ENCODE results near the gene CSRP1. TPM values are rescaled to one million over a fixed set of nuclear protein-coding genes. Genes with fewer than 3 reads are reported as not detected.
A peak's percentile ranks its signal among the peaks of the same experiment; 100 is the strongest.
"Not testable (repeated sequence)": the region's sequence is repeated elsewhere in the genome, so short reads cannot be mapped to it uniquely, and the experiment has no call there.

CSRP1 gene
- total RNA-seq (719 TPM), polyA plus RNA-seq (4,390 TPM)

DNA sequence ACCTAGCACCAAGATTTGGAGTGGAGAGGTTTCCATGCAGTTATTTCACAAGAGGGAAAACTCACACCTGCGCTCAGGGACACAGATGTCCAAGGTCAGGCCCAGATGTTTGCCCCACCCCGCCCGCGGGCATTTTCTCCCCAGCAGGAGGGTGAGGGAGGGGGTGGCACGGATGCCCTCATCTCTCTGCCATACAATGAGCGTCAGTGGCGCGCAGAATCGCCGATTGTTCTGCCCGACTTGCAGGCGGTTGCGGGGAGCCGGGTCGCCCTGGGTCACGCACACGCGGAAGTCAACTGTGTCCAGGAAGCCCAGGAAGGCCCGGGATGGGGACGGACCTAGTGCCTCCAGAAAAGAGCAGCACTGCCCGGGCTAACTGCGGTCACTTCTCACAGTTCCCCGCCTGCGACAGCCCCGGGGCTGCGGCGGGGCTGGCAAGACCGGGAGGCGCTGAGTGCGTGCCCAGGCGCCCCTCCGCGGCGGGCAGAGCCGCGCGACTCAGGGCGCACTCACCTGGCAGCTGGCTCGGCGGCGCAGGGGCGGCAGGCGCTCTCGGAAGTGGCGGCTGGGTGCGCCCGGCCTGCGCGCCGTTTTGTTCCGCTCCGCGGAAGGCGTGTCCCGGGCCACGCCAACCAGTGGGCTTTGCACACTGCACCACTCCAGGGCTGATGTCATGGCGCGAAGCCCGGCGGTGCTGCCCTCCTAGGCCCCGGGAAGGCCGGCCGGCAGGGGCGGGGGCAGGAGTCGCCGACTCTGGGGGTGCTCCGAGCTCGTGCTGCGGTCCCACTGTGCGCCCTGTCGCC lies at the start of gene CSRP1:
Gene CSRP1 (minus strand): TSS at position 567 of the 803 bp plus-strand sequence. CDS start 10,820 bp downstream, outside the sequence.
- Histone ChIP-seq H3K4me3 (ENCODE audit: low read depth, low read length) (peak within 1 kb of the TSS; percentile 67), H3K27ac (ENCODE audit: low read depth) (peak within 1 kb of the TSS; percentile 87), H3K4me1 (ENCODE audit: insufficient read depth) (no peaks in the 10 kb centered on the region), H3K36me3 (ENCODE audit: insufficient read depth) (no peaks in the 10 kb centered on the region)
- WGBS: 2% methylated on average over 71 of the region's 71 CpGs
- no peak for DNase-seq (ENCODE audit: extremely low spot score)

DNA sequence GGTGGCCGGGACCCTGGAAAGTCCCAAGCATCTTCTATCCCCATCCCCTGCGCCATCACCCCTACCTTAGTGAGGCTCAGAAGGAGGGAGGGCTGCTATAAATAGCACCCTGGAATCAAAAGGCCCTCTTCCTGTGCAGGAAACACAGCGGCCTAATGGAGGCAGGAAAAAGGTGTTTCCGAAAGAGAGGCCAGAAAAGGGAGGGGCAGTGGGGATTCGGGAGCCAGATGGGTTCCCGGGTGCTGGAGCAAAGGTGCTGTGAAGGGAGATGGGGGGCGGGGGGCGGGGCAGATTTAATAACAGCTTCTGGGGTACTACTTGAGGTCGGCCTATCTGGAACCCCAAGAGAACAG lies 48.6 kb upstream of the CSRP1 start:
- no peak overlapping the region for H3K27ac ChIP-seq (ENCODE audit: low read depth)

DNA sequence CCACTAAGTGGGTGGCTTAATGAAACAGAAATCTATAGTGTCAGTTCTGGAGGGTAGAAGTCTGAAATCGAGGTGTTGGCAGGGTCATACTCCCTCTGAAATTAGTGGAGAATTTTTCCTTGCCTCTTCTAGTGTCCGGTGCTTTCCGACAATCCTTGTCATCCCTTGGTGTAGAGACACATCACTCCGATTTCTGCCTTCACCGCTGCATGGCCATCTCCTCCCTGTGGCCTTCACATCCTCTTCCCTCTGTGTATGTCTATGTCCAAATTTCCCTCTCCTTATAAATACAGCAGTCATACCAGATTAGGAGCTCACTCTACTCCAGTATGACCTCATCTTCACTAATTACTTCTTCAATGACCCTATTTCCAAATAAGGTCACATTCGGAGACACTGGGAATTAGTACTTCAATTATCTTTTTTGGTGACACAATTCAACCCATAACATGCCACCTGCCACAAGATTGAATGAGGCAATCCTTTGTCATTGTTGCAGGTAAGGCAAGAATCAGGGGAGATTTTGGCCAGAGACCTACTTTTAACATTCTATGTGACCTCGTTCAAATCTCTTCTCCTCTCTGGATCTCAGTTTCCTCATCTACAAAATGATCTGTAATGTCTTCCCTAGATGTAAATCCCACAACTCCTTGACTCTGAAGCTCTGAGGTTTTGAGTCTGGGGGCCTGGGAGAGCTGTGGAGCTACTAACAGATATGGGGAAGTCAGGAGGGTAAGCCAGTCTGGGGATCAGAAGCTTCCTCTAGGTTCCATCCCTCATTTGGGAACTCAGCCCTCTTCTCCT lies 48.1 kb upstream of the CSRP1 start:
- H3K4me1 ChIP-seq (ENCODE audit: insufficient read depth): no peaks in the 10 kb centered on the region
- no peak overlapping the region for H3K4me3 ChIP-seq (ENCODE audit: low read depth, low read length)
- DNase-seq (ENCODE audit: extremely low spot score): no peak
- H3K36me3 ChIP-seq (ENCODE audit: insufficient read depth): no peaks in the 10 kb centered on the region
- H3K27ac ChIP-seq (ENCODE audit: low read depth): no peak overlapping the region
- 91% methylated on average over 7 of the region's 7 CpGs for WGBS

More for the DNA sequence above, 48.6 kb upstream of the CSRP1 start:
- no peak overlapping the region for H3K4me3 ChIP-seq (ENCODE audit: low read depth, low read length)
- no peaks in the 10 kb centered on the region for H3K4me1 ChIP-seq (ENCODE audit: insufficient read depth)
- DNase-seq (ENCODE audit: extremely low spot score): no peak
- no peaks in the 10 kb centered on the region for H3K36me3 ChIP-seq (ENCODE audit: insufficient read depth)
- 82% methylated on average over 9 of the region's 9 CpGs for WGBS

DNA sequence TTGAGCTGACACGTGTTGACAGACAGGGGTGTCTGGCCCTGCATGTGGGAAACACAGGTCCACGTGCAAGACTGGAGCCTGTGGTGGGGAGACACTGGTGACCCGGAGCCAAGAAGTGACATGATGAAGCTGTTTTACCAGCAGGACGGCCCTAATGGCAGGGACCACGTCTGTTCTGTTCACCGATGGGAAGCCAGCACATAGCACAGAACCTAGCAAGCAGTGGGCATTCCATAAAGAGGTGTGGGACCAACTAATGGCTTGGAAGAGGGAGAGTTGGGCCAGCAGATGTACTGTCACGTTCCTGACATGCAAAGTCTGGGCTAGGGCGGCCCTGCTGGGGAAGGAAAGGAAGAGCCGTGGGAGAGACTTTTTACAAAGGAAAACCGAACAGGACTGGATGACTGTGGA lies 47.3 kb upstream of the CSRP1 start:
- no peaks in the 10 kb centered on the region for H3K4me1 ChIP-seq (ENCODE audit: insufficient read depth)
- no peak for DNase-seq (ENCODE audit: extremely low spot score)
- no peaks in the 10 kb centered on the region for H3K36me3 ChIP-seq (ENCODE audit: insufficient read depth)
- WGBS: 61% methylated on average over 10 of the region's 10 CpGs
- H3K4me3 ChIP-seq (ENCODE audit: low read depth, low read length): no peak overlapping the region
- H3K27ac ChIP-seq (ENCODE audit: low read depth): no peak overlapping the region

DNA sequence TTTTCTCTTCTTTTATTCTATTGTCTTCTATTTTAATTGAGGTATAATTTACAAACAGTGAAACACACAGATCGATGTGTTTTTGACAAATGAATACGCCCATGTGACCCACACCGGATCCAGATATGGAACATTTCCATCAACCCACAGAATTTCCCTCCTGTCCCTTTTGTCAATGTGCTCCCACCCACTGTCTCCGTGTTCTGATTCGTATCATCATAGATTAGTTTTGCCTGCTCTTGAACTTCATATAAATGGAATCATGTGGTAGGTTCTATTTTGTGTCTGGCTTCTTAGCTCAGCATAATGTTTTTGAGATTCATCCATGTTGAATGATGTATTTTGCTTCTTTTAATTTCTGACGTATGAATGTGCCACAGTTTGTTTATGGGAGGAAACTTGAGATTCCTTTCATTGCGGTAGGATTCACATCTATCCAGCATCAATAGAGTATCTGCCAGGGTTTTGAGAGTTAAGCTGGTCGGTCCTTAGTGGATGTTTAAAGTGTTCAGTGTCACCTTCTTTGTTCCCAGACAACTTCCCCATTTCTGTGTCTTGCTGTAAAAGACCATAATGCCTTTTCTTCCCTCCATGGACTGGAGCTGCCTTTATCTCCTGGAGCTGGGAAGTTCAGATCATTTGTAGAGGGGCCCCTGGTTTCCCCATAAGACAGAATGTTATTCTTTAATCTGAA lies 46.7 kb upstream of the CSRP1 start:
- Histone ChIP-seq H3K27ac (ENCODE audit: low read depth) (no peak overlapping the region), H3K4me3 (ENCODE audit: low read depth, low read length) (no peak overlapping the region), H3K36me3 (ENCODE audit: insufficient read depth) (no peaks in the 10 kb centered on the region), H3K4me1 (ENCODE audit: insufficient read depth) (no peaks in the 10 kb centered on the region)
- 77% methylated on average over 8 of the region's 8 CpGs for WGBS
- no peak for DNase-seq (ENCODE audit: extremely low spot score)

DNA sequence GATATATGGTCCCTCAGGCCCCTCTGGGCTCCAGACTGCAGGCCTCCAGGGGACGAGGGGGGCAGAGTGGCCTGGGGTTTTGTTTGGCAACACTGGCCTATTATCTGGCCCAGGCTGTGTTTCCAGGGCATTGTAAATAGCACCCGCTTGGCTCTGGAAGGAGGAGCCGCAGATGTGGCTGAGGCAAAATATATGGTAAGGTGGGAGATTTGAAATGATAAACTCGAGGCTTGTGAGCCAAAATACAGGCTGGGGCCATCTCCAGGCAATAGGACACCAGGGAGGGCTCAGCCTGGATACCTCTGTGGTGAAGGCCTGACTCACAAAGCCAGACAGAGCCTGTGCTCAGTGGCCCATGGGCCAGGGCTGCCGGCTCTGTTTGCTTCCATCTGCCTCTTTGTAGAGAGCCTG lies 46.0 kb upstream of the CSRP1 start:
- WGBS: 66% methylated on average over 5 of the region's 5 CpGs
- Histone ChIP-seq H3K36me3 (ENCODE audit: insufficient read depth) (no peaks in the 10 kb centered on the region), H3K4me1 (ENCODE audit: insufficient read depth) (no peaks in the 10 kb centered on the region), H3K27ac (ENCODE audit: low read depth) (no peak overlapping the region), H3K4me3 (ENCODE audit: low read depth, low read length) (no peak overlapping the region)
- no peak for DNase-seq (ENCODE audit: extremely low spot score)

DNA sequence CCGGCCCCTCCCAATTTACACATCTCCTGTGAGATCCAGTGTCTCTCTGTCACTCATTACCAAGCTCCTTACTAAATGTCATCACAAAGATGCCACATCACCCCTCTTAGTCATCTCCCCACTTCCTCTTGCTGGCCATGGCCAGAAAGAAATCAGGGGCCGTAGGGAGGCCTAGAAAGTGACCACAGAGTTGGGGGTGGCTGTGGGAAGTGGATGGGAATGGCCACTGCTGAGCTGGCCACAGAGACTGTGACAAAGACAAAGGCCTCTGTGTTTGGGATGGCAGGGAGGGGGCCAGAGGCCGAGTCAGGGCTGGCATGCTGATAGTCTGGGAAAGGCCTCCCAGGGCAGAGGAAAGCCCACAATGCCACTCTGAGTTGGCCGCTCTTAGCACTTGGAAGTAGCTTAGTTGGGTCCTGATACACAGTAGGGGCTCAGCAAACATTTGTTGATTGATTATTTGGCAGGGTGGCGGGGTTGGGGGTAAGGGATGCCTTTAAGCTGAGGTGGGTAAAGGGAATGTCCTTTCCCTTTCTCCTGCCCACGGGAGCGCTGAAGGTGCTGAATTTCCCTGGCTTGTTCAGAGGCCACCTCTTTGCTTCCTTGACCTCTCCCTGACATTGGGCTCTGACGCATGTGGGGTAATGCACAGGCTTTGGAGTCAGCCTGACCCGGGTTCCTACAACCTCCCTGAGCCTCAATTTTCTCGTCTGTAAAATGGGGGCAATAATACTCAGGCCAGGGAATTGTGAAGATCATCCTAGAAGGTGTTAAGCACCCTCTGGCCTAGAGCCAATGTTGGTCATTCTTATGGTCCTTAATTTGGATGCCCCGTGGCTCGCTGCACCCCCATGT lies 45.2 kb upstream of the CSRP1 start:
- no peaks in the 10 kb centered on the region for H3K36me3 ChIP-seq (ENCODE audit: insufficient read depth)
- WGBS: 84% methylated on average over 12 of the region's 12 CpGs
- DNase-seq (ENCODE audit: extremely low spot score): no peak
- H3K27ac ChIP-seq (ENCODE audit: low read depth): no peak overlapping the region
- H3K4me3 ChIP-seq (ENCODE audit: low read depth, low read length): no peak overlapping the region
- no peaks in the 10 kb centered on the region for H3K4me1 ChIP-seq (ENCODE audit: insufficient read depth)

DNA sequence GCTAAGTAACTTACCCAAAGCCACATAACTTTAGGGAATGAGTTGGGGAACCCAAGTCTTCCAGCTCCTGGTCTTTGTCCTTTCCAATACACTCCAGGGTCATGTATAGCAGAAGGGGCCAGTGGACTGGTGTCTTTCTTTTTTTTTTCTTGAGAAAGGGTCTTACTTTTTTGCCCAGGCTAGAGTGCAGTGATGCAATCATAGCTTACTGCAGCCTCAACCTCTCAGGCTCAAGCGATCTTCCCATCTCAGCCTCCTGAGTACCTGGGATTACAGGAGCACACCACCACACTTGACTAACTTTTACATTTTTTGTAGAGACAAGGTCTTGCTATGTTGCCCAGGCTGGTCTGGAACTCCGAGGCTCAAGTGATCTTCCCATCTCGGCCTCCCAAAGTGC lies 44.2 kb upstream of the CSRP1 start:
- H3K36me3 ChIP-seq (ENCODE audit: insufficient read depth): no peaks in the 10 kb centered on the region
- DNase-seq (ENCODE audit: extremely low spot score): no peak
- 93% methylated on average over 3 of the region's 3 CpGs for WGBS
- no peak overlapping the region for H3K4me3 ChIP-seq (ENCODE audit: low read depth, low read length)
- no peaks in the 10 kb centered on the region for H3K4me1 ChIP-seq (ENCODE audit: insufficient read depth)
- no peak overlapping the region for H3K27ac ChIP-seq (ENCODE audit: low read depth)

DNA sequence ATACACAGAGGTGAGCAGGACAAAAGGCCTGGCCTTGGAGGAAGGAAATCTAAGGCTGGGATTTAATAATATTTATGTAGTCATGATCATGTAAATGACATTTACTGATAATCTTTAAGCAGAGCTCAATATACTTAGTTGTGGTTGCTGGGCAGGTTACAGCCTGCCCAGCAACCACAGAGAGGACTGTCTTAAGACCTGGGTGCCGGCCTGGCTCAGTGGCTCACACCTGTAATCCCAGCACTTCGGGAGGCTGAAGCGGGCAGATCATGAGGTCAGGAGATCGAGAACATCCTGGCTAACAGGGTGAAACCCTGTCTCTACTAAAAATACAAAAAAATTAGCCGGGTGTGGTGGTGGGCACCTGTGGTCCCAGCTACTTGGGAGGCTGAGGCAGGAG lies 42.6 kb upstream of the CSRP1 start:
- H3K27ac ChIP-seq (ENCODE audit: low read depth): not testable (repeated sequence)

DNA sequence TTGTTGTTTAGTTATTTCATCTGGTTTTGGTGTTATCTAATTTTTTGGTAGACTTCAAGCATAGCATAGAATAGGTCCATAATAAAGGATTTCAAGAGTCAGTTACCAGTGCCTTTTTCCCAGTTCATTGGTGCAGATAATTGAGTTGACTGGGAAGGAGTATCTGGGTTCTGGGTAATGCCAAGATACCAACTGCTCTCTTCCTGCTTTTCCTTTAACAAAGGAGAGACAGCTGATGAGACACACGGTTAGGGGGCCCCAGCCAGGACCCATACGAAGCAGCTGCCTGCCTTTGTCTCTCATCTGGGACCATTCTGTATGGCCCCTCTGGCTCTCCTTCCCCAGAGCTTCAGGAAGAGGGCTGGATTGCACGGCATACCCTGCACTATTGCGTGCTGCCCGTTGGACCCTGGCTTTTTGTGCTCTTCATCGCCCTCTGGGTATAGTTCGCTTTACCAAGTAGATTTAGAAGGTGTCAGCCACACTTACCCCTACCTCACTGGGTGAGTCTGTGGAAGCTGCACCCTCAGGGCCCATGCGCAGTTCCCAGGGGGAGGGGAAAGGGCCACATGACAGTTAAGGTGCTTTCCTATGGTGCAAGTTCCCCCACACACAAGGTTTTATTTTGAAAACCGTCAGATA lies 39.0 kb upstream of the CSRP1 start:
- 64% methylated on average over 9 of the region's 9 CpGs for WGBS

More for the DNA sequence above, 42.6 kb upstream of the CSRP1 start:
- H3K4me3 ChIP-seq (ENCODE audit: low read depth, low read length); H3K4me1 ChIP-seq (ENCODE audit: insufficient read depth); DNase-seq (ENCODE audit: extremely low spot score); H3K36me3 ChIP-seq (ENCODE audit: insufficient read depth): not testable (repeated sequence)
- 93% methylated on average over 5 of the region's 5 CpGs for WGBS

DNA sequence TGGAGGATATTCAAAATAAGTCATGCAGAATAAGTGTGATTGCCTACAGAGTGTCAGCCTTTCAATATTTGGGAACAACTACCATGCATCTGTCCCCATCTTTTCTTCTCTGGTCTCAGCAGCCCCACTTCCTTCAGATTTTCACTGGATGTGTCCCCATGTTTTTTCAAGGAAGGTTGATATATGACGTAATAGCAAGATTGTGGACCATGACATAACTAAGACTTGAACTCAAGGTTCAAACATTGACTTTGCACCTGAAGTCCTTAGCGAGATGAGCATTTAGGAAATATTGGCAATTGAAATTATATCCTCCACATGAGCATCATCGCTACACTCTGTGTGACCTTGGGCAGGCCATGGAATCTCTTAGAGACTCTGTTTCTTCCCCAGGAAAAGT lies 37.8 kb upstream of the CSRP1 start:
- Histone ChIP-seq H3K4me3 (ENCODE audit: low read depth, low read length) (no peak overlapping the region), H3K36me3 (ENCODE audit: insufficient read depth) (no peaks in the 10 kb centered on the region), H3K27ac (ENCODE audit: low read depth) (no peak overlapping the region), H3K4me1 (ENCODE audit: insufficient read depth) (no peaks in the 10 kb centered on the region)
- DNase-seq (ENCODE audit: extremely low spot score): no peak
- WGBS: 95% methylated on average over 3 of the region's 3 CpGs

More for the DNA sequence above, 39.0 kb upstream of the CSRP1 start:
- Histone ChIP-seq H3K4me1 (ENCODE audit: insufficient read depth) (no peaks in the 10 kb centered on the region), H3K4me3 (ENCODE audit: low read depth, low read length) (no peak overlapping the region), H3K36me3 (ENCODE audit: insufficient read depth) (no peaks in the 10 kb centered on the region), H3K27ac (ENCODE audit: low read depth) (no peak overlapping the region)
- no peak for DNase-seq (ENCODE audit: extremely low spot score)

DNA sequence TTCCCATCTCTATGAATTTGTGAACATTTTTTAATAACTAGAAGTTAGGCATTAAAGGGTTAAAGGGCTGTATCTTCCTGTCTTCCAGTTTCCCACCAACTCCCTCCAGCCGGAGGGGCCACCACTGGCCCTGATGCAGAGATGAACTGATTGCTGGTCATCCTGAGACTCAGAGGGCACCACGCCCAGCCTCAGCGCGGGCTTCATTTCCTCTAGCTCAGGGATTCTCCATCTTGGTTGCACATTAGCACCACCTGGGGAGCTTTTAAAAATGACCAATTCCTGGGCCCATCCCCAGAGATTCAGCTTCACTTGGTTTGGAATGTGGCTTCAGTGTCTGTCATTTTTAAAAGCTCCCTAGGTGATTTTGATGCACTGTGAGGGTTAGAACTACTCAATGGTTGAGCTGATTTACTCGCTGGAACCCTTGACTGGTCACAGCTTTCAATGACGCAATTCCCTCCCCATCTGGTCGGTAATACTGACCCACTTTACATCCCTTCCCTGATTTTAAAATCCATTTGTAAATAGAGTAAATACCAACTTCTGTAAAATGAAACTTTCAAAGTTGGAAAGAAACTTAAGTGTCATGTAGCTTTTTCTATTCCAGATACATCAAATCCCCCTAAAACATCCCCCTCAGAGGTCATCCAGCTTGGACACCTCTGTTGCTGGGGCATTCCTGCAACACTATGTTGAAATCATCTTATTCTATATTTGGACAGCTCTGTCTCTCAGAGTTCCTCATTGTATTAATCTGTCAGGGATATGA lies 37.1 kb upstream of the CSRP1 start:
- Histone ChIP-seq H3K4me3 (ENCODE audit: low read depth, low read length) (no peak overlapping the region), H3K36me3 (ENCODE audit: insufficient read depth) (no peaks in the 10 kb centered on the region), H3K4me1 (ENCODE audit: insufficient read depth) (no peaks in the 10 kb centered on the region), H3K27ac (ENCODE audit: low read depth) (no peak overlapping the region)
- no peak for DNase-seq (ENCODE audit: extremely low spot score)
- 64% methylated on average over 7 of the region's 7 CpGs for WGBS
